Endothelial cell of umbilical vein (primary cell): ENCODE results near the gene ITPR1. TPM values are rescaled to one million over a fixed set of nuclear protein-coding genes. Genes with fewer than 3 reads are reported as not detected.

Source experiments
- BruUV-seq: library from RNA; stranded (reverse); fragments of 400-500 nt; replicated peaks from 2 replicates; lab custom pipeline; 2021; lab: Mats Ljungman, UMichigan
- CTCF ChIA-PET: fragments of 300-600, 350-600 bp; sonication (Branson Sonifier 250); formaldehyde crosslinking; loops from one replicate; lab custom pipeline; 2021; ENCODE audit warnings: antibody characterized with exemption, inconsistent platforms; lab: Charles Lee
- POLR2A ChIA-PET: fragments of 300-600, 350-600 bp; sonication (Branson Sonifier 250); formaldehyde crosslinking; loops from one replicate; lab custom pipeline; 2021; ENCODE audit warnings: antibody characterized with exemption, inconsistent platforms; lab: Charles Lee
- DNase-seq: peaks from one replicate; pipeline ENCODE4 v3.0.0-alpha.2; 2011; ENCODE audit warnings: low read depth, low spot score
- FAIRE-seq: peaks from 2 replicates; lab custom pipeline; 2011; peaks lifted over from hg19 to GRCh38; lab: Jason Lieb, UNC
- H2AFZ ChIP-seq: 2 replicates; pipeline ENCODE4 v1.6.0; 2012; ENCODE audit warnings: low read depth, low read length, control low read depth, inconsistent platforms
- H3K27ac ChIP-seq: 2 replicates; pipeline ENCODE4 v1.5.1; 2011; ENCODE audit warnings: low read depth, mild to moderate bottlenecking, control low read depth, low read length, moderate library complexity; ENCODE audit not compliant: insufficient read depth
- H3K27me3 ChIP-seq, 2 experiments: 2 replicates each; pipeline versions ENCODE4 v1.6.0 to v1.6.1; 2011; ENCODE audit warnings: low read length in 2 of 2, mixed read lengths in 1 of 2; ENCODE audit not compliant: control insufficient read depth in 2 of 2, insufficient read depth in 2 of 2
- H3K36me3 ChIP-seq, 2 experiments: 2 replicates in 1 of 2; 3 replicates in 1 of 2; pipeline ENCODE4 v1.5.1; 2011; ENCODE audit warnings: low read length in 2 of 2, mild to moderate bottlenecking in 1 of 2, moderate library complexity in 1 of 2; ENCODE audit not compliant: control insufficient read depth in 2 of 2, insufficient read depth in 2 of 2; ENCODE audit errors: extremely low read depth in 1 of 2
- H3K4me1 ChIP-seq: 3 replicates; pipeline ENCODE4 v1.5.1; 2011; ENCODE audit warnings: mild to moderate bottlenecking, low read length; ENCODE audit not compliant: control insufficient read depth, insufficient read depth; ENCODE audit errors: extremely low read depth
- H3K4me2 ChIP-seq: 2 replicates; pipeline ENCODE4 v1.6.1; 2011; ENCODE audit warnings: low read length, control low read depth, mixed read lengths; ENCODE audit not compliant: insufficient read depth
- H3K4me3 ChIP-seq, 3 experiments: fragments of 200-600 bp in 1 of 3; sonication (generic), shearing (Covaris generic) in 1 of 3; replicated peaks in 1 of 3; 2 replicates each; pipeline ENCODE4 v1.5.1; 2011 to 2016; ENCODE audit warnings: control low read depth in 3 of 3, low read length in 3 of 3, mild to moderate bottlenecking in 2 of 3, inconsistent platforms in 1 of 3, low read depth in 1 of 3, moderate library complexity in 1 of 3; ENCODE audit not compliant: insufficient read depth in 1 of 3
- H3K79me2 ChIP-seq: 2 replicates; pipeline ENCODE4 v1.6.0; 2012; ENCODE audit warnings: low read length, inconsistent platforms; ENCODE audit not compliant: control insufficient read depth, insufficient read depth
- H3K9ac ChIP-seq: replicated peaks from 2 replicates; pipeline ENCODE3; 2011; ENCODE audit warnings: low read length, control low read depth; ENCODE audit not compliant: insufficient read depth; ENCODE audit errors: extremely low read depth
- H3K9me1 ChIP-seq: replicated peaks from 3 replicates; pipeline ENCODE4 v1.6.0; 2011; ENCODE audit warnings: mild to moderate bottlenecking, low read length; ENCODE audit not compliant: control insufficient read depth, insufficient read depth; ENCODE audit errors: extremely low read depth
- H3K9me3 ChIP-seq: replicated peaks from 2 replicates; pipeline ENCODE4 v1.5.1; 2012; ENCODE audit warnings: low read length, inconsistent platforms; ENCODE audit not compliant: control insufficient read depth, insufficient read depth
- H4K20me1 ChIP-seq: replicated peaks from 2 replicates; pipeline ENCODE3; 2011; ENCODE audit warnings: mild to moderate bottlenecking, low read length; ENCODE audit not compliant: control insufficient read depth, insufficient read depth; ENCODE audit errors: extremely low read depth
- EZH2 ChIP-seq: IDR thresholded peaks from 2 replicates; pipeline ENCODE4 v1.6.1; 2012; ENCODE audit warnings: borderline replicate concordance, low read depth, mild to moderate bottlenecking, moderate library complexity, low read length, inconsistent platforms; ENCODE audit not compliant: severe bottlenecking
- FOS ChIP-seq: IDR thresholded peaks from 2 replicates; pipeline ENCODE4 v1.6.1; 2011; ENCODE audit warnings: mild to moderate bottlenecking, low read length, moderate library complexity, borderline replicate concordance; ENCODE audit not compliant: insufficient read depth
- GATA2 ChIP-seq: IDR thresholded peaks from 2 replicates; pipeline ENCODE4 v1.7.0; 2011; ENCODE audit warnings: low read depth, mild to moderate bottlenecking, moderate library complexity, mixed read lengths, low read length; ENCODE audit not compliant: insufficient read length, insufficient read depth
- JUN ChIP-seq: IDR thresholded peaks from 2 replicates; pipeline ENCODE4 v1.6.1; 2011; ENCODE audit warnings: borderline replicate concordance, low read depth; ENCODE audit not compliant: insufficient read length, insufficient read depth
- MAX ChIP-seq: IDR thresholded peaks from 2 replicates; pipeline ENCODE4 v1.6.1; 2011; ENCODE audit not compliant: insufficient read depth, insufficient read length
- MYC ChIP-seq: IDR thresholded peaks from one replicate; pipeline ENCODE4 v1.6.1; 2011; ENCODE audit warnings: mild to moderate bottlenecking, low read depth, low read length
- POLR2A ChIP-seq: IDR thresholded peaks from 2 replicates; pipeline ENCODE4 v1.6.1; 2012; ENCODE audit warnings: low read depth, mild to moderate bottlenecking, control low read depth, low read length
- POLR2AphosphoS5 ChIP-seq: IDR thresholded peaks from 2 replicates; pipeline ENCODE4 v1.6.1; 2012; ENCODE audit warnings: low read depth, mild to moderate bottlenecking, control low read depth, low read length, moderate library complexity; ENCODE audit not compliant: insufficient read depth
- dilution Hi-C: fragments of 300-500 bp; cut with MboI; formaldehyde crosslinking; loops from one replicate; pipeline ENCODE4 v1.15.0; 2019; ENCODE audit warnings: low sequenced_read_pairs; ENCODE audit not compliant: extremely low pct_ligation_motif_present
- intact Hi-C: fragments of 100-400 bp; cut with micrococcal nuclease; formaldehyde crosslinking; loops from one replicate; pipeline ENCODE4 v1.10.0; 2022
- polyA plus RNA-seq, 4 experiments: library from polyadenylated mRNA; depleted of rRNA in 3 of 4; stranded (reverse) in 3 of 4; unstranded in 1 of 4; fragments of >200 nt; gene quantifications; 2 replicates each; pipeline versions ENCODE4 v1.2.1 to v1.2.3, GENCODE V29; 2011 to 2012; ENCODE audit warnings: missing spikeins in 1 of 4
- total RNA-seq: library from RNA; stranded (reverse); gene quantifications from 2 replicates; pipeline ENCODE4 v1.2.3, GENCODE V29; 2021
- TF ChIP-seq, protein P1 (sequence below), 2 donors: IDR thresholded peaks; 1 replicate in 1 of 2; 2 replicates in 1 of 2; pipeline ENCODE4 v1.5.1; 2011; ENCODE audit warnings: low read length in 2 of 2, mild to moderate bottlenecking in 2 of 2, moderate library complexity in 2 of 2, control low read depth in 1 of 2, inconsistent platforms in 1 of 2, low read depth in 1 of 2; ENCODE audit not compliant: insufficient read depth in 1 of 2; ENCODE audit errors: extremely low read depth in 1 of 2

The ITPR1 gene
- total and polyA plus RNA-seq, 2 donors (not counting 3 experiments of a cell fraction or from before 2014, with no cell fraction given), result 5.1 to 16.1 TPM

GRCh38 chr3:4862973-4863372 is 369.8 kb downstream of the ITPR1 start:
- H3K36me3 ChIP-seq, result no peaks in the 10 kb centered on the region
- TF ChIP-seq MYC (no peak), GATA2 (no peak), MAX (no peak), POLR2A (no peak), POLR2AphosphoS5 (no peak), FOS (no peak), JUN (no peak), EZH2 (no peak)
- TF ChIP-seq, protein P1, sequence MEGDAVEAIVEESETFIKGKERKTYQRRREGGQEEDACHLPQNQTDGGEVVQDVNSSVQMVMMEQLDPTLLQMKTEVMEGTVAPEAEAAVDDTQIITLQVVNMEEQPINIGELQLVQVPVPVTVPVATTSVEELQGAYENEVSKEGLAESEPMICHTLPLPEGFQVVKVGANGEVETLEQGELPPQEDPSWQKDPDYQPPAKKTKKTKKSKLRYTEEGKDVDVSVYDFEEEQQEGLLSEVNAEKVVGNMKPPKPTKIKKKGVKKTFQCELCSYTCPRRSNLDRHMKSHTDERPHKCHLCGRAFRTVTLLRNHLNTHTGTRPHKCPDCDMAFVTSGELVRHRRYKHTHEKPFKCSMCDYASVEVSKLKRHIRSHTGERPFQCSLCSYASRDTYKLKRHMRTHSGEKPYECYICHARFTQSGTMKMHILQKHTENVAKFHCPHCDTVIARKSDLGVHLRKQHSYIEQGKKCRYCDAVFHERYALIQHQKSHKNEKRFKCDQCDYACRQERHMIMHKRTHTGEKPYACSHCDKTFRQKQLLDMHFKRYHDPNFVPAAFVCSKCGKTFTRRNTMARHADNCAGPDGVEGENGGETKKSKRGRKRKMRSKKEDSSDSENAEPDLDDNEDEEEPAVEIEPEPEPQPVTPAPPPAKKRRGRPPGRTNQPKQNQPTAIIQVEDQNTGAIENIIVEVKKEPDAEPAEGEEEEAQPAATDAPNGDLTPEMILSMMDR (IDR thresholded peaks at IDR 0.05; ENCODE audit: extremely low read depth in 1 of 2, insufficient read depth in 1 of 2, low read depth in 1 of 2, low read length in 2 of 2), result no peak
- DNase-seq (no peak), FAIRE-seq (no peak)
- dilution Hi-C loops (no loop called here), intact Hi-C loops (no loop called here)
- CTCF ChIA-PET, result no interaction called here
- H3K4me3 ChIP-seq, result no peak overlapping the region
- H3K79me2 ChIP-seq, result no peaks in the 10 kb centered on the region
- no peaks in the 10 kb centered on the region for H3K9me3 ChIP-seq
- peaks cover 17% of the 10 kb centered on the region for H3K4me1 ChIP-seq
- H3K9me1 ChIP-seq, result no peaks in the 10 kb centered on the region
- no peak overlapping the region for H3K9ac ChIP-seq
- no peak overlapping the region for H3K27ac ChIP-seq
- POLR2A ChIA-PET, result no interaction called here
- no peak overlapping the region for H2AFZ ChIP-seq
- H4K20me1 ChIP-seq, result no peaks in the 10 kb centered on the region
- H3K27me3 ChIP-seq, result no peaks in the 10 kb centered on the region
- BruUV-seq, result no TSS peak
- H3K4me2 ChIP-seq, result no peak overlapping the region
